Measurements from ENCODE around the gene RASAL2. TPM values are rescaled to one million over a fixed set of nuclear protein-coding genes. Genes with fewer than 3 reads are reported as not detected.
A peak's percentile ranks its signal among the peaks of the same experiment; 100 is the strongest.

RASAL2 gene
- total and polyA plus RNA-seq, 2 of the 13 experiments (the other 11 are each of a cell fraction or from before 2014, with no cell fraction given): 5.4 to 5.9 TPM

DNA sequence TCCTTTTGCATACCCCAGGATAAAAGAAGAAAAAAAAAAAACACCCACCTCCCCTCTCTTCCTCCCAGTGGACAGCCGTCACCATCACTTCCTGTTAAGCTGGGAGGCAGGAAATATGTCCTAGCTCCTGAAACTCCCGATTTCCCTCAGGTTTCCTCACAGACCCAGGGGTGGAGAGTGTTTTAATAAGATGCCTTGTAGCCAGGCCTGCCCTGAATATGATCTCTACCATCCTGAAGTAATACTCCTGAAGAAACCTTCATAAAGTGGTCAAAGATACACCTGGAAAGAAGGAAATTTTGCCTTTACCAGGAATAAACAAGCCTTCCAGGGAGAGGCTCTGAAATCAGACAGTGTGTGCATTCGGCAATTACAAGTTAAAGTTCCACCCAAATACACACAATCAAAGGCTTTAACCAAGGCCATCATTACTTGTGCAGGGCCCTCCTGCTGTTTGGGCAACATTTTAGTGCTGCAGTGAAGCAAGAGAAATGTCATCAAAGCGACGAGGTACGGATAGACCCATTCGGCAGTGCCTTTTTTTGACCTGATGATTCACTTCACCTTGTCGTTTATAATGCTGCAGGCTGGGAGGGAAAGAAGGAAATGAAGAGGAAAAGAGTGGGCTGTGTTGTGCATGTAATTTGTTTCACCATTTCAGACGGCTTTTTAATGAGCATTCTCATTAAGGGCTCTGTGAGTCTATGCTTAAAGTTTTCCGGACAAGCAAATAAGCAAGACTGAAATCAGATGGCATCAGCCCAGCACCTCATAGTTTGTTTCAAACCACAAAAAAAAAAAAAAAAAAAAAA, 41.0 kb upstream of the RASAL2 start (continued):
- no peak for TF ChIP-seq CAMTA2 (CRISPR knock-in tag; IDR thresholded peaks at IDR 0.05; ENCODE audit: borderline replicate concordance)
- TF ChIP-seq ELF1 (CRISPR knock-in tag; IDR thresholded peaks at IDR 0.05): 0 out of 2 replicates have a peak, but pooled peaks have one; percentile 7
- peak; percentile 72; the same call in 1 of the 2 replicates for TF ChIP-seq ATF3 (CRISPR knock-in tag; IDR thresholded peaks at IDR 0.05)
- no peak for TF ChIP-seq ZSCAN12 (CRISPR knock-in tag; IDR thresholded peaks at IDR 0.05)
- TF ChIP-seq, protein P1, sequence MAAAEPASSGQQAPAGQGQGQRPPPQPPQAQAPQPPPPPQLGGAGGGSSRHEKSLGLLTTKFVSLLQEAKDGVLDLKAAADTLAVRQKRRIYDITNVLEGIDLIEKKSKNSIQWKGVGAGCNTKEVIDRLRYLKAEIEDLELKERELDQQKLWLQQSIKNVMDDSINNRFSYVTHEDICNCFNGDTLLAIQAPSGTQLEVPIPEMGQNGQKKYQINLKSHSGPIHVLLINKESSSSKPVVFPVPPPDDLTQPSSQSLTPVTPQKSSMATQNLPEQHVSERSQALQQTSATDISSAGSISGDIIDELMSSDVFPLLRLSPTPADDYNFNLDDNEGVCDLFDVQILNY (CRISPR knock-in tag; conservative IDR thresholded peaks at IDR 0.05): no peak
- TF ChIP-seq NFKB2 (CRISPR knock-in tag; IDR thresholded peaks at IDR 0.05; ENCODE audit: borderline replicate concordance): no peak
- no peak for TF ChIP-seq ZNF432 (CRISPR knock-in tag; IDR thresholded peaks at IDR 0.05; ENCODE audit: borderline replicate concordance)
- no peak; the same call in 1 of the 2 replicates for TF ChIP-seq SNAPC2 (CRISPR knock-in tag; IDR thresholded peaks at IDR 0.05)
- TF ChIP-seq ZMYM3 (CRISPR knock-in tag; IDR thresholded peaks at IDR 0.05): peak; percentile 36; the same call in 1 of the 2 replicates
- TF ChIP-seq ZNF362 (CRISPR knock-in tag; IDR thresholded peaks at IDR 0.05; ENCODE audit: borderline replicate concordance): peak; percentile 82; the same call in 1 of the 2 replicates
- 0 out of 2 replicates have a peak, but pooled peaks have one; percentile 27 for TF ChIP-seq HOXA5 (CRISPR knock-in tag; IDR thresholded peaks at IDR 0.05)
- no peak for TF ChIP-seq NFE2 (CRISPR knock-in tag; IDR thresholded peaks at IDR 0.05)
- TF ChIP-seq, protein P2, sequence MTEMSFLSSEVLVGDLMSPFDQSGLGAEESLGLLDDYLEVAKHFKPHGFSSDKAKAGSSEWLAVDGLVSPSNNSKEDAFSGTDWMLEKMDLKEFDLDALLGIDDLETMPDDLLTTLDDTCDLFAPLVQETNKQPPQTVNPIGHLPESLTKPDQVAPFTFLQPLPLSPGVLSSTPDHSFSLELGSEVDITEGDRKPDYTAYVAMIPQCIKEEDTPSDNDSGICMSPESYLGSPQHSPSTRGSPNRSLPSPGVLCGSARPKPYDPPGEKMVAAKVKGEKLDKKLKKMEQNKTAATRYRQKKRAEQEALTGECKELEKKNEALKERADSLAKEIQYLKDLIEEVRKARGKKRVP (CRISPR knock-in tag; IDR thresholded peaks at IDR 0.05): peak in 1 of 2 experiments; percentile 63; a peak in 1 of 4 replicates
- TF ChIP-seq TMF1 (CRISPR knock-in tag; IDR thresholded peaks at IDR 0.05; ENCODE audit: low read depth): no peak
- no peak for TF ChIP-seq RBAK (CRISPR knock-in tag; IDR thresholded peaks at IDR 0.05)
- TF ChIP-seq ADNP (CRISPR knock-in tag; IDR thresholded peaks at IDR 0.05): no peak
- no peak for TF ChIP-seq ZNF607 (CRISPR knock-in tag; IDR thresholded peaks at IDR 0.05; ENCODE audit: borderline replicate concordance)
- TF ChIP-seq STAG1 (CRISPR knock-in tag; IDR thresholded peaks at IDR 0.05): no peak
- TF ChIP-seq CREB3 (CRISPR knock-in tag; IDR thresholded peaks at IDR 0.05): no peak
- TF ChIP-seq U2AF1 (optimal IDR thresholded peaks at IDR 0.05; ENCODE audit: low read depth, low read length): no peak
- TF ChIP-seq, protein P3, sequence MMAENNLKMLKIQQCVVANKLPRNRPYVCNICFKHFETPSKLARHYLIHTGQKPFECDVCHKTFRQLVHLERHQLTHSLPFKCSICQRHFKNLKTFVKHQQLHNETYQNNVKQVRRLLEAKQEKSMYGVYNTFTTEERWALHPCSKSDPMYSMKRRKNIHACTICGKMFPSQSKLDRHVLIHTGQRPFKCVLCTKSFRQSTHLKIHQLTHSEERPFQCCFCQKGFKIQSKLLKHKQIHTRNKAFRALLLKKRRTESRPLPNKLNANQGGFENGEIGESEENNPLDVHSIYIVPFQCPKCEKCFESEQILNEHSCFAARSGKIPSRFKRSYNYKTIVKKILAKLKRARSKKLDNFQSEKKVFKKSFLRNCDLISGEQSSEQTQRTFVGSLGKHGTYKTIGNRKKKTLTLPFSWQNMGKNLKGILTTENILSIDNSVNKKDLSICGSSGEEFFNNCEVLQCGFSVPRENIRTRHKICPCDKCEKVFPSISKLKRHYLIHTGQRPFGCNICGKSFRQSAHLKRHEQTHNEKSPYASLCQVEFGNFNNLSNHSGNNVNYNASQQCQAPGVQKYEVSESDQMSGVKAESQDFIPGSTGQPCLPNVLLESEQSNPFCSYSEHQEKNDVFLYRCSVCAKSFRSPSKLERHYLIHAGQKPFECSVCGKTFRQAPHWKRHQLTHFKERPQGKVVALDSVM (CRISPR knock-in tag; IDR thresholded peaks at IDR 0.05): no peak
- no peak for TF ChIP-seq ZNF260 (CRISPR knock-in tag; IDR thresholded peaks at IDR 0.05; ENCODE audit: borderline replicate concordance, low read depth)
- no peak for TF ChIP-seq ZBTB3 (CRISPR knock-in tag; IDR thresholded peaks at IDR 0.05; ENCODE audit: borderline replicate concordance, low read depth)

Measured in HepG2 (cell line).